Measurements from ENCODE around the gene CPEB2.
"Not testable (repeated sequence)": the region's sequence is repeated elsewhere in the genome, so short reads cannot be mapped to it uniquely, and the experiment has no call there.

- not testable (repeated sequence) for TF ChIP-seq POLR2A, CTCF (IDR thresholded peaks at IDR 0.05)
Observed at GRCh38 chr4:15085762-15086161, 83.5 kb downstream of the CPEB2 start.

All from adrenal gland (tissue), 5 donors.